Mucosa of rectum (tissue), 2 donors: ENCODE results near the gene GIGYF2.
"Not testable (repeated sequence)": the region's sequence is repeated elsewhere in the genome, so short reads cannot be mapped to it uniquely, and the experiment has no call there.

ENCODE experiments used
- H3K27ac ChIP-seq, 2 donors: one replicate each; pipeline ENCODE4 v1.7.0; 2013; ENCODE audit warnings: inconsistent platforms in 2 of 2, low read depth in 2 of 2, low read length in 2 of 2
- H3K27me3 ChIP-seq, 2 donors: one replicate each; pipeline ENCODE4 v1.7.0; 2013; ENCODE audit warnings: low read length in 2 of 2; ENCODE audit not compliant: control insufficient read depth in 2 of 2, insufficient read depth in 2 of 2
- H3K36me3 ChIP-seq, 2 donors: one replicate each; pipeline ENCODE4 v1.7.0; 2013; ENCODE audit warnings: low read length in 2 of 2; ENCODE audit not compliant: control insufficient read depth in 2 of 2, insufficient read depth in 2 of 2
- H3K4me1 ChIP-seq, 2 donors: one replicate each; pipeline ENCODE4 v1.7.0; 2013; ENCODE audit warnings: low read length in 2 of 2, mild to moderate bottlenecking in 1 of 2; ENCODE audit not compliant: control insufficient read depth in 2 of 2, insufficient read depth in 2 of 2
- H3K4me3 ChIP-seq, 2 donors: one replicate each; pipeline ENCODE4 v1.7.0; 2013; ENCODE audit warnings: low read length in 2 of 2
- H3K9ac ChIP-seq, 2 donors: one replicate each; pipeline ENCODE4 v1.7.0; 2013; ENCODE audit warnings: low read length in 2 of 2, low read depth in 1 of 2, mild to moderate bottlenecking in 1 of 2
- H3K9me3 ChIP-seq, 2 donors: one replicate each; pipeline ENCODE4 v1.7.0; 2013; ENCODE audit warnings: low read length in 2 of 2; ENCODE audit not compliant: control insufficient read depth in 2 of 2
- donor health status: healthy.
- donor health status: Normal muscosa, but diverticular disease.

GIGYF2 gene

DNA sequence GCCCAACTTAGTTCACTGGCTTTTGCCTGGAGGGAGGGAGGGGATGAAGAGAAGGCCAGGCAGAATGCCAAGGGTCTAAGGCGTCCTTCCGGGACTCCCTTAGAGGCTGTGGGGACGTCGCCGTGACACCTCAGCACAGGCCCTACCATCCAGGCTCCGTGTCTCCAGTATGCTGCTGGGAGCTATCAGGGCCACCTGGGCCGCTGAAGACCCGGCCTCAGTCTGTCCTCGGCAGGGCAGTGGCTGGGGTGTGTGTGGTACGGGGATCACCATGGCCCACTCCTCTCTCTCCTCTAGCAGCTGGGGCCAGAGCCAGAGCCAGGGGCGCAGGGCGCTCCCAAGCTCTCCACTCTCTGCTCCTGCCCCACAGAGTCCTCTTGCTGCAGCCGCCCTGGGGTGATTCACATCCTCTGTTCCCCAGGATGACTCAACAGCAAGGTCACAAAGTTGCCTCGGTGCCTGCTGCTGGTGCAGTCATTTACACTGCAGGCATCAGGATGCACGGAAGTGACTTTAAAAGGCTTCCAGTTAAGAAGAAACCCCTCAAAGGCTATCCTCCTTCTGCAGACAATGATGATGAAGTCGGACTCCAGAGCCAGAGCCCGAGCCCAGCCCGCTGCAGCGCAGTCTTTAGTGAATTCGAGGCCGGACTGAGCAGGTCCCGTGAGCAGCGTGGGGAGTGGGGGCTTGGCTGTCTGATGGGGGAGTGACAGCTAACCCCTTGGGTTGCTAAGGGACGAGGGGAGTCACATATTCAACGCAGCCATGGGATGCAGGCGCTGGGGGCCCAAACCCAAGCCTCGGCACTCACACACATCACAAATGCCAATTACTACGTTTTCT is 204.8 kb downstream of the GIGYF2 start:
- H3K9ac ChIP-seq = no peak overlapping the region
- H3K36me3 ChIP-seq = peaks cover 0 to 7% of the 10 kb centered on the region in 2 donors
- no peaks in the 10 kb centered on the region for H3K27me3 ChIP-seq
- H3K27ac ChIP-seq = no peak overlapping the region
- H3K9me3 ChIP-seq = no peaks in the 10 kb centered on the region
- no peak overlapping the region for H3K4me3 ChIP-seq
- no peaks in the 10 kb centered on the region for H3K4me1 ChIP-seq

DNA sequence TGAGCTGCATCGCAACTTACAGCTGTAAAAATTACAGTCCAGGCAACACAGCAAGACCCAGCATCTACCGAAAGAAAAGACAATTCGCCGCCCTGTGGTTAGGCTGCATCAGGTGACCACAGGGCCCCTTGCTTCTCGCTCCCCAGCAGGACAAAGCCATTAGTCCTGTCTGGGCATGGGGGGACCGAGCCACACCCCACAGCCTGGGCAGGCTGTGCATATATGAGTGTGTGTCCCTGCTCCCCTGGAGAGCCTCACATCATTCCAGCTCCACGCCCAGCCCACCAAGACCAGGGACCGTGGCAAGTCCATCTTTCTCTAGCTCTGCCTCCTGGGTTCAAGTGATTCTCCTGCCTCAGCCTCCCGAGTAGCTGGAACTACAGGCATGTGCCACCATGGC is 206.9 kb downstream of the GIGYF2 start:
- H3K4me1 ChIP-seq = no peaks in the 10 kb centered on the region

DNA sequence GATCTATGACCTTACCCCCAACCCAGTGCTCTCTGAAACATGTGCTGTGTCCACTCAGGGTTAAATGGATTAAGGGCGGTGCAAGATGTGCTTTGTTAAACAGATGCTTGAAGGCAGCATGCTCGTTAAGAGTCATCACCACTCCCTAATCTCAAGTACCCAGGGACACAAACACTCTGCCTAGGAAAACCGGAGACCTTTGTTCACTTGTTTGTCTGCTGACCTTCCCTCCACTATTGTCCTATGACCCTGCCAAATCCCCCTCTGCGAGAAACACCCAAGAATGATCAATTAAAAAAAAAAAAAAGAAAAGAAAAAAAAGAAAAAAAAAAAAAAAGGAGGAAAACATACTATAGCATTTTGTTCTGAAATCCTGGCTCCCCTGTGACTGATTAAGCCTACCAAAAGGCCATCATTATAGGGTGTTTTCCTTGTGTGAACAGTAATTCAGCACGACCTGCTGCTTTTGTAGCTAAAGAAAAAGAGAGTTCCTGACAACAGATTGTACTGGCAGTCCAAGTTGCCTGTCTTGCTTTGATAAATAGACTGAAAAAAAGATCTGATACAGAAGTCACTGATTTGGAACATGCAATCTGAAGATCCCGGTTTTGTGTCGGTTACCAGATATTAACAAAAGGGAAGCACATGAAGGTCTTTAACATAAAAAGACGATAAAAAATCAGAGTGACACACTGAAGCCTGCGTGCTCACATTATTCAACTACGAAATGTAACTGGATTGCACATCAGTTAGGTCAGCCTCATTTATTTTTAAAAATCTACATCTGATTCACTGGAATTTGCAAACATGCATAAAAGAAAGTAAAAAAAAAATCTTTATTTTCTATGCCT is 210.0 kb downstream of the GIGYF2 start:
- not testable (repeated sequence) for H3K4me1 ChIP-seq, H3K27ac ChIP-seq, H3K9me3 ChIP-seq, H3K4me3 ChIP-seq, H3K36me3 ChIP-seq, H3K27me3 ChIP-seq, H3K9ac ChIP-seq

More for the DNA sequence above, 206.9 kb downstream of the GIGYF2 start:
- Histone ChIP-seq H3K27ac (no peak overlapping the region), H3K36me3 (peaks cover 0 to 2% of the 10 kb centered on the region in 2 donors), H3K27me3 (no peaks in the 10 kb centered on the region), H3K9ac (no peak overlapping the region), H3K9me3 (no peaks in the 10 kb centered on the region), H3K4me3 (no peak overlapping the region)

DNA sequence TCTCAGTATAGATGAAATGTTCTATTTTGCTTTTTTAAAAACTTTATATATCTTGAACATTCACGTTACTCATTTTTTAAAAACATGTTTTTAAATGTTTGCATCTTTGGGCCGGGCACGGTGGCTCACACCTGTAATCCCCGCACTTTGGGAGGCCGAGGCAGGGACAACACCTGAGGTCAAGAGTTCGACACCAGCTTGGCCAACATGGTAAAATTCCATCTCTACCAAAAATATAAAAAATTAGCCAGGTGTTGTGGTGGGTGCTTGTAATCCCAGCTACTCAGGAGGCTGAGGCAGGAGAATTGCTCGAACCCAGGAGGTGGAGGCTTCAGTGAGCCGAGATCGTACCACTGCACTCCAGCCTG is 210.6 kb downstream of the GIGYF2 start:
- not testable (repeated sequence) for H3K9me3 ChIP-seq, H3K27ac ChIP-seq, H3K4me3 ChIP-seq, H3K27me3 ChIP-seq, H3K4me1 ChIP-seq, H3K9ac ChIP-seq, H3K36me3 ChIP-seq

DNA sequence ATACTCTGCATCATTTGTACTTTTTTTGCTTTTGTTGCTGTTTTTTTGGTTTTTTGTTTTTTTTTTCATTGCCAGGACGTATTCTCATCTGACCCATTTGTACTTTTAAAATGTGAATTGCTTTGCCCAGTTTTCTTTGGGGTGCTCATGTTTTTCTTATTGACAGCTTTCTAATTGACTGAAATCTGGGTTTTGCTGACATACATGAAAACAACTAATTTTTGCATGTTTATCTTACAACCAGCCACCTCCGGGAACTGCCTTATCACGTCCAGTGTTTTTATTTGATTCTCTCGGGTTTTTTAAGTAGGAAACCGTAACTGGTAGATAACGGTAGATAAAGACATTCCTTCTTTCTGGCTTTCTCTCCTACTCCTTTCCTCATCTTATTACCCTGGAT is 211.6 kb downstream of the GIGYF2 start:
- Histone ChIP-seq H3K4me3 (no peak overlapping the region), H3K9me3 (no peaks in the 10 kb centered on the region), H3K27ac (no peak overlapping the region), H3K9ac (no peak overlapping the region), H3K4me1 (no peaks in the 10 kb centered on the region), H3K36me3 (no peaks in the 10 kb centered on the region), H3K27me3 (no peaks in the 10 kb centered on the region)
